ENCODE results near the gene WNT2B.

DNA sequence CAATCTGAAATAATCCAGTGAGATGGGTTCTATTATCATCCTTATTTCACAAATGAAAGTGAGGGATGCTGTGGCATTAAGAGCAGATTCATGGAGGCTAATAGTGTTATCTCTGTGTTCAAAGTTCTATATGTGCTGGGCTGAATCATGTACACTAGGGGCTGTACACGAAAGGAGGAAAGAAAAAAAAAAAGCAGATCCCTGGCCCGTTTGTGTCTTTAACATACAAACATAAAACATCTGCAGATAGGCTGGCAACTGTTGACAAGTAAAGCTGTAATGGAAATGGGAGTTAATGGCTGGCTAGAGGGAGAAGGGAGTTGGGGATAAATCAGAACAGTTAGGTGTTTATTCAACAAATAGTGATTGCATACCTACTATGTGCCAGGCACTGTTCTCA, 3.1 kb downstream of the WNT2B start:
- TF ChIP-seq, protein P1, sequence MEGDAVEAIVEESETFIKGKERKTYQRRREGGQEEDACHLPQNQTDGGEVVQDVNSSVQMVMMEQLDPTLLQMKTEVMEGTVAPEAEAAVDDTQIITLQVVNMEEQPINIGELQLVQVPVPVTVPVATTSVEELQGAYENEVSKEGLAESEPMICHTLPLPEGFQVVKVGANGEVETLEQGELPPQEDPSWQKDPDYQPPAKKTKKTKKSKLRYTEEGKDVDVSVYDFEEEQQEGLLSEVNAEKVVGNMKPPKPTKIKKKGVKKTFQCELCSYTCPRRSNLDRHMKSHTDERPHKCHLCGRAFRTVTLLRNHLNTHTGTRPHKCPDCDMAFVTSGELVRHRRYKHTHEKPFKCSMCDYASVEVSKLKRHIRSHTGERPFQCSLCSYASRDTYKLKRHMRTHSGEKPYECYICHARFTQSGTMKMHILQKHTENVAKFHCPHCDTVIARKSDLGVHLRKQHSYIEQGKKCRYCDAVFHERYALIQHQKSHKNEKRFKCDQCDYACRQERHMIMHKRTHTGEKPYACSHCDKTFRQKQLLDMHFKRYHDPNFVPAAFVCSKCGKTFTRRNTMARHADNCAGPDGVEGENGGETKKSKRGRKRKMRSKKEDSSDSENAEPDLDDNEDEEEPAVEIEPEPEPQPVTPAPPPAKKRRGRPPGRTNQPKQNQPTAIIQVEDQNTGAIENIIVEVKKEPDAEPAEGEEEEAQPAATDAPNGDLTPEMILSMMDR (IDR thresholded peaks at IDR 0.05): no peak
- no peak for TF ChIP-seq POLR2A (IDR thresholded peaks at IDR 0.05)
